IMR-90 (cell line): ENCODE data around the gene GPRC5D.

Experiments used
- BHLHE40 ChIP-seq: fragments of 150-350 bp; IDR thresholded peaks from 2 replicates; pipeline ENCODE4 v1.6.1; 2016; ENCODE audit warnings: mild to moderate bottlenecking, low read depth, low read length
- CEBPB ChIP-seq: IDR thresholded peaks from 2 replicates; pipeline ENCODE4 v1.6.1; 2012; ENCODE audit warnings: low read depth, low read length, improper control_type of control experiment
- CHD1 ChIP-seq: IDR thresholded peaks from 2 replicates; pipeline ENCODE4 v1.6.1; 2012; ENCODE audit warnings: low read depth, low read length, improper control_type of control experiment
- CTCF ChIP-seq: conservative IDR thresholded peaks from 2 replicates; pipeline ENCODE4 v1.5.1; 2012; ENCODE audit warnings: mild to moderate bottlenecking, low read depth, low read length, improper control_type of control experiment
- ELK1 ChIP-seq: fragments of 150-350 bp; IDR thresholded peaks from 2 replicates; pipeline ENCODE4 v1.6.1; 2016; ENCODE audit warnings: low read depth, mild to moderate bottlenecking, low read length, moderate library complexity, borderline replicate concordance
- FOS ChIP-seq: fragments of 150-350 bp; IDR thresholded peaks from 2 replicates; pipeline ENCODE4 v1.6.1; 2016; ENCODE audit warnings: low read depth, low read length
- NFE2L2 ChIP-seq: fragments of 150-350 bp; IDR thresholded peaks from 2 replicates; pipeline ENCODE4 v1.6.1; 2016; ENCODE audit warnings: low read depth, mild to moderate bottlenecking, low read length
- POLR2A ChIP-seq: IDR thresholded peaks from 2 replicates; pipeline ENCODE4 v1.6.1; 2012; ENCODE audit warnings: mild to moderate bottlenecking, low read depth, low read length
- RAD21 ChIP-seq: IDR thresholded peaks from 2 replicates; pipeline ENCODE4 v1.6.1; 2012; ENCODE audit warnings: low read length, improper control_type of control experiment
- RCOR1 ChIP-seq: IDR thresholded peaks from 2 replicates; pipeline ENCODE4 v1.6.1; 2012; ENCODE audit warnings: mild to moderate bottlenecking, low read length, improper control_type of control experiment; ENCODE audit not compliant: insufficient replicate concordance
- SMC3 ChIP-seq: fragments of 150-350 bp; IDR thresholded peaks from 2 replicates; pipeline ENCODE4 v1.6.1; 2016; ENCODE audit warnings: low read depth, mild to moderate bottlenecking, antibody characterized with exemption, low read length, moderate library complexity
- USF2 ChIP-seq: fragments of 150-350 bp; IDR thresholded peaks from 2 replicates; pipeline ENCODE4 v1.6.1; 2017; ENCODE audit warnings: mild to moderate bottlenecking, antibody characterized with exemption, low read length, low read depth

- TF ChIP-seq CTCF: no peak
- no peak for TF ChIP-seq ELK1
- no peak for TF ChIP-seq POLR2A
- TF ChIP-seq NFE2L2: no peak
- no peak for TF ChIP-seq CEBPB
- no peak for TF ChIP-seq USF2
- TF ChIP-seq SMC3: no peak
- no peak for TF ChIP-seq CHD1
- no peak for TF ChIP-seq RCOR1
- TF ChIP-seq RAD21: no peak
- no peak for TF ChIP-seq FOS
- TF ChIP-seq BHLHE40: no peak
These were observed 54.7 kb downstream of the GPRC5D start for GRCh38 chr12:12897302-12897701.
